GM12878 (cell line): ENCODE results near the gene SHC3. TPM values are rescaled to one million over a fixed set of nuclear protein-coding genes. Genes with fewer than 3 reads are reported as not detected.

Source experiments
- ATAC-seq: fragments of 200-7000 bp; cut with Tn5 transposase; 3 replicates; pipeline ENCODE4 v1.9.1; 2020; ENCODE audit warnings: mild to moderate bottlenecking, moderate library complexity
- BruUV-seq: library from RNA; stranded (reverse); fragments of 400-500 nt; replicated peaks from 2 replicates; lab custom pipeline; 2021; lab: Mats Ljungman, UMichigan
- CTCF ChIA-PET: fragments of 300-600 bp; sonication (Branson Sonifier 250); formaldehyde crosslinking; extraction: SDS; loops from one replicate; lab custom pipeline; 2021; ENCODE audit warnings: inconsistent platforms; lab: Yijun Ruan, JAX
- POLR2A ChIA-PET: fragments of 350-600 bp; formaldehyde crosslinking; extraction: SDS; loops from one replicate; lab custom pipeline; 2021; ENCODE audit warnings: inconsistent platforms; lab: Charles Lee
- RAD21 ChIA-PET: fragments of 300-600 bp; sonication (Branson Sonifier 250); formaldehyde crosslinking; loops from one replicate; lab custom pipeline; 2023; ENCODE audit warnings: antibody characterized with exemption; ENCODE audit not compliant: unreplicated experiment; lab: Charles Lee
- SMC1A ChIA-PET: fragments of 300-600 bp; sonication (Branson Sonifier 250); formaldehyde crosslinking; loops from one replicate; lab custom pipeline; 2023; ENCODE audit not compliant: unreplicated experiment, uncharacterized antibody; lab: Charles Lee
- DNase-seq: peaks from one replicate; pipeline ENCODE4 v3.0.0-alpha.2; 2011; ENCODE audit warnings: low read depth, low spot score
- FAIRE-seq: peaks from 3 replicates; lab custom pipeline; 2011; peaks lifted over from hg19 to GRCh38; lab: Jason Lieb, UNC
- H2AFZ ChIP-seq: 2 replicates; pipeline ENCODE4 v1.6.0; 2011; ENCODE audit warnings: low read depth, low read length, control low read depth; ENCODE audit not compliant: control insufficient read depth
- H3K27ac ChIP-seq: 2 replicates; pipeline ENCODE4 v1.5.1; 2011; ENCODE audit warnings: control low read depth; ENCODE audit not compliant: control insufficient read depth, insufficient read depth
- H3K27me3 ChIP-seq, 2 experiments: replicated peaks in 1 of 2; 2 replicates each; pipeline versions ENCODE4 v1.6.0 to v1.6.1; 2011; ENCODE audit warnings: low read length in 1 of 2; ENCODE audit not compliant: control insufficient read depth in 2 of 2, insufficient read depth in 2 of 2
- H3K36me3 ChIP-seq, 2 experiments: 2 replicates each; pipeline ENCODE4 v1.5.1; 2011; ENCODE audit warnings: low read length in 1 of 2; ENCODE audit not compliant: control insufficient read depth in 2 of 2, insufficient read depth in 2 of 2
- H3K4me1 ChIP-seq: 2 replicates; pipeline ENCODE4 v1.6.1; 2011; ENCODE audit warnings: mild to moderate bottlenecking, low read length, moderate library complexity, mixed read lengths; ENCODE audit not compliant: control insufficient read depth, insufficient read depth
- H3K4me2 ChIP-seq: 2 replicates; pipeline ENCODE4 v1.6.0; 2011; ENCODE audit warnings: control low read depth; ENCODE audit not compliant: control insufficient read depth, insufficient read depth
- H3K4me3 ChIP-seq: fragments of 200-600 bp; sonication (generic); 2 replicates; pipeline ENCODE4 v1.5.1; 2016
- H3K79me2 ChIP-seq: 2 replicates; pipeline ENCODE4 v1.6.0; 2011; ENCODE audit warnings: low read length; ENCODE audit not compliant: control insufficient read depth, insufficient read depth
- H3K9ac ChIP-seq: 2 replicates; pipeline ENCODE4 v1.8.0; 2011; ENCODE audit warnings: low read length, control low read depth, mixed read lengths; ENCODE audit not compliant: control insufficient read depth, insufficient read depth
- H3K9me3 ChIP-seq: replicated peaks from 3 replicates; pipeline ENCODE4 v1.5.1; 2011; ENCODE audit warnings: mild to moderate bottlenecking, low read length; ENCODE audit not compliant: control insufficient read depth, insufficient read depth
- H4K20me1 ChIP-seq: 2 replicates; pipeline ENCODE4 v1.6.0; 2011; ENCODE audit not compliant: control insufficient read depth, insufficient read depth
- CHD1 ChIP-seq: IDR thresholded peaks from 2 replicates; pipeline ENCODE4 v1.6.1; 2012; ENCODE audit warnings: low read depth, low read length, improper control_type of control experiment
- MAX ChIP-seq: IDR thresholded peaks from 2 replicates; pipeline ENCODE4 v1.6.1; 2012; ENCODE audit warnings: low read depth, low read length, improper control_type of control experiment
- NRF1 ChIP-seq: conservative IDR thresholded peaks from 2 replicates; pipeline ENCODE4 v1.6.1; 2011; ENCODE audit warnings: mild to moderate bottlenecking, low read depth, low read length, improper control_type of control experiment
- SMAD1 ChIP-seq: fragments of 450-650 bp; IDR thresholded peaks from 2 replicates; pipeline ENCODE4 v1.6.1; 2018; ENCODE audit warnings: mild to moderate bottlenecking, low read depth; ENCODE audit not compliant: partially characterized antibody
- WGBS: methylation state at CpG from one replicate; pipeline ENCODE4 v1.1.6; 2016; ENCODE audit warnings: low lambda C conversion rate; ENCODE audit not compliant: insufficient replicate concordance, insufficient coverage; ENCODE audit errors: missing lambda C conversion rate; 5-methylcytosine and 5-hydroxymethylcytosine counted together
- in situ Hi-C: fragments of 300-500 bp; cut with MboI; formaldehyde crosslinking; loops from 9 replicates; pipeline ENCODE4 v1.14.3; 2018; ENCODE audit warnings: mixed read lengths
- intact Hi-C: fragments of 100-400 bp; cut with micrococcal nuclease; formaldehyde crosslinking; loops from one replicate; pipeline ENCODE4 v1.14.2; 2022; ENCODE audit not compliant: unreplicated experiment
- polyA plus RNA-seq, 11 experiments: library from polyadenylated mRNA; depleted of rRNA in 4 of 11; unstranded in 6 of 11; stranded (reverse) in 5 of 11; fragments of >200 nt; fragmentation: Nextera tagmentation in 4 of 11; fragmentation: Illumina TruSeq in 1 of 11; extraction: Ambion mirVana in 4 of 11; extraction: Trizol in 1 of 11; gene quantifications; 1 replicate in 1 of 11; 2 replicates in 10 of 11; pipeline versions ENCODE4 v1.2.1 to v1.2.3, GENCODE V29; 2011 to 2016; ENCODE audit warnings: inconsistent platforms in 2 of 11, missing spikeins in 2 of 11, low read depth in 1 of 11
- total RNA-seq, 4 experiments: library from RNA; depleted of rRNA in 3 of 4; stranded (reverse); fragments of >200 nt in 3 of 4; fragmentation: Illumina TruSeq in 1 of 4; extraction: Trizol in 1 of 4; gene quantifications; 2 replicates each; pipeline versions ENCODE4 v1.2.1 to v1.2.3, GENCODE V29; 2013 to 2021
- TF ChIP-seq, protein P1 (sequence below): fragments of 450-650 bp; IDR thresholded peaks from 2 replicates; pipeline ENCODE4 v1.6.1; 2014; ENCODE audit warnings: mild to moderate bottlenecking

Gene SHC3
- total and polyA plus RNA-seq, 10 of the 15 experiments (the other 5 are each of a cell fraction or from before 2014, with no cell fraction given): 0.01 to 0.06 TPM; not detected in 8

DNA sequence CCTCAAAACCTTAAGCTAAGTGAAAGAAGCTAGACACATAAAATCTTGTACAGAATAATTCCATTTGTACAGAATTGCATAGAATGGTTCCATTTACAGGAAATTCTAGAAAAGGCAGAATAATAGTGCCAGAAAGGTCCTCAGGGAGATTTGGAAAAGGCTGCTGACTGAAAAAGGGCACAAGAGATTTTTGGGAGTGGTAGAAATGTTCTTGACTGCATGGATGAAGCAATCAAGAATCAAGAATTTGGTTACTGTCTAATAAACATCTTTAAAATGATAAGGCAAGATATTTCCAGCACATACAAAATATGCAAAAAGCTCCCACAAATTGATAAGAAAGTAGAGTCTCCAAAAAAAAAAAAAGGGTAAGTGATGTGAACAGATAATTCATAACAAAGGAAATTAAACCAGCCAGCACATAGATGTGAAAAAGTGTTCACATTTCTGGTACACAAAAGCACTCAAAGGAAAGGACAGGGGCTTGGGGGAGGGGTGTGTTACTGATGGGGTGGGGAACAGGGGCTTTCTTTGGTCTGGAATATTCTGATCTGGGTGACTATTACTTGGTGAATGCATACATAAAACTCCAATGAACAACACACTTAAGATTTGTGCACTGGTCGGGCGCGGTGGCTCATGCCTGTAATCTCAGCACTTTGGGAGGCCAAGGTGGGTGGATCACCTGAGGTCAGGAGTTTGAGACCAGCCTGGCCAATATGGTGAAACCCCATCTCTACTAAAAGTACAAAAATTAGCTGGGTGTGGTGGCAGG lies 85.2 kb downstream of the SHC3 start:
- H3K36me3 ChIP-seq: no peaks in the 10 kb centered on the region
- ATAC-seq (no peak), DNase-seq (no peak), FAIRE-seq (no peak)
- no TSS peak for BruUV-seq
- H3K9me3 ChIP-seq: no peaks in the 10 kb centered on the region; the same call in 2 of the 3 replicates
- H3K4me1 ChIP-seq: no peaks in the 10 kb centered on the region
- H3K9ac ChIP-seq: no peak overlapping the region
- in situ Hi-C loops: loop anchor here (10.0 kb wide), 1 partner anchor 61 kb away; no protein-coding TSS in a partner anchor
- intact Hi-C loops: no loop called here
- SMC1A ChIA-PET: interaction anchor here (0.6 kb wide), 1 partner anchor 948 kb away, joined by 3 read pairs; no protein-coding TSS in a partner anchor
- POLR2A ChIA-PET: no interaction called here
- RAD21 ChIA-PET: no interaction called here
- no peak overlapping the region for H3K4me3 ChIP-seq
- H2AFZ ChIP-seq: no peak overlapping the region
- no peaks in the 10 kb centered on the region for H4K20me1 ChIP-seq
- H3K4me2 ChIP-seq: no peak overlapping the region
- CTCF ChIA-PET: no interaction called here
- 71% methylated on average over 3 of the region's 3 CpGs for WGBS
- TF ChIP-seq CHD1 (no peak), SMAD1 (no peak), MAX (no peak), NRF1 (no peak)
- TF ChIP-seq, protein P1, sequence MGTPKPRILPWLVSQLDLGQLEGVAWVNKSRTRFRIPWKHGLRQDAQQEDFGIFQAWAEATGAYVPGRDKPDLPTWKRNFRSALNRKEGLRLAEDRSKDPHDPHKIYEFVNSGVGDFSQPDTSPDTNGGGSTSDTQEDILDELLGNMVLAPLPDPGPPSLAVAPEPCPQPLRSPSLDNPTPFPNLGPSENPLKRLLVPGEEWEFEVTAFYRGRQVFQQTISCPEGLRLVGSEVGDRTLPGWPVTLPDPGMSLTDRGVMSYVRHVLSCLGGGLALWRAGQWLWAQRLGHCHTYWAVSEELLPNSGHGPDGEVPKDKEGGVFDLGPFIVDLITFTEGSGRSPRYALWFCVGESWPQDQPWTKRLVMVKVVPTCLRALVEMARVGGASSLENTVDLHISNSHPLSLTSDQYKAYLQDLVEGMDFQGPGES: no peak
- no peak overlapping the region for H3K27ac ChIP-seq
- H3K27me3 ChIP-seq: no peaks in the 10 kb centered on the region
- no peaks in the 10 kb centered on the region for H3K79me2 ChIP-seq
